ENCODE data around the gene BCAR1. TPM values are rescaled to one million over a fixed set of nuclear protein-coding genes. Genes with fewer than 3 reads are reported as not detected.

BCAR1 gene
- total and polyA plus RNA-seq, 3 donors from 2014 or later: 83.8 to 201 (median 139) TPM

GRCh38 chr16:75228143-75228976, 23.1 kb downstream of the BCAR1 start:
- no peaks in the 10 kb centered on the region for H3K36me3 ChIP-seq (ENCODE audit: low read depth, missing control alignments)
- no peak overlapping the region for H3K4me3 ChIP-seq
- no peak overlapping the region for H3K27ac ChIP-seq
- no peaks in the 10 kb centered on the region for H3K27me3 ChIP-seq
- DNase-seq: no peak
- intact Hi-C loops (cut with DNase I; ENCODE audit: low total_unique reads): no loop called here
- no peaks in the 10 kb centered on the region for H3K9me3 ChIP-seq
- peaks cover 1% of the 10 kb centered on the region for H3K4me1 ChIP-seq
- no peak for TF ChIP-seq POLR2A (IDR thresholded peaks at IDR 0.05)
- no peak for TF ChIP-seq CTCF (IDR thresholded peaks at IDR 0.05)
- 86 to 90% methylated on average over 17 of the region's 17 CpGs for WGBS, 2 donors

- Histone ChIP-seq H3K4me1 (peaks cover under 1% of the 10 kb centered on the region), H3K27me3 (no peaks in the 10 kb centered on the region), H3K36me3 (ENCODE audit: low read depth, missing control alignments) (no peaks in the 10 kb centered on the region), H3K27ac (no peak overlapping the region), H3K9me3 (no peaks in the 10 kb centered on the region), H3K4me3 (no peak overlapping the region)
- TF ChIP-seq CTCF (IDR thresholded peaks at IDR 0.05) (no peak), POLR2A (IDR thresholded peaks at IDR 0.05) (no peak)
- 88 to 90% methylated on average over 18 of the region's 18 CpGs for WGBS, 2 donors
- DNase-seq: no peak
- intact Hi-C loops (cut with DNase I; ENCODE audit: low total_unique reads): no loop called here
Observed at GRCh38 chr16:75227361-75228142, 23.9 kb downstream of the BCAR1 start.

GRCh38 chr16:75226550-75227360, 24.7 kb downstream of the BCAR1 start:
- no peak for TF ChIP-seq CTCF (IDR thresholded peaks at IDR 0.05)
- no peak for TF ChIP-seq POLR2A (IDR thresholded peaks at IDR 0.05)
- Histone ChIP-seq H3K4me1 (peaks cover 3% of the 10 kb centered on the region), H3K36me3 (ENCODE audit: low read depth, missing control alignments) (no peaks in the 10 kb centered on the region), H3K27me3 (no peaks in the 10 kb centered on the region), H3K27ac (no peak overlapping the region), H3K9me3 (no peaks in the 10 kb centered on the region), H3K4me3 (no peak overlapping the region)
- DNase-seq: no peak
- intact Hi-C loops (cut with DNase I; ENCODE audit: low total_unique reads): no loop called here
- WGBS, 2 donors: 59 to 77% methylated on average over 4 to 22 of the region's 22 CpGs

GRCh38 chr16:75225678-75226515, 25.5 kb downstream of the BCAR1 start:
- DNase-seq: no peak
- Histone ChIP-seq H3K36me3 (ENCODE audit: low read depth, missing control alignments) (no peaks in the 10 kb centered on the region), H3K4me3 (no peak overlapping the region), H3K27ac (no peak overlapping the region), H3K9me3 (no peaks in the 10 kb centered on the region), H3K4me1 (peaks cover 3% of the 10 kb centered on the region), H3K27me3 (no peaks in the 10 kb centered on the region)
- TF ChIP-seq POLR2A (IDR thresholded peaks at IDR 0.05) (no peak), CTCF (IDR thresholded peaks at IDR 0.05) (no peak)
- intact Hi-C loops (cut with DNase I; ENCODE audit: low total_unique reads): loop anchor here (2.0 kb wide), 1 partner anchor 19 kb away; the partner anchor contains the start of gene CTRB2
- WGBS, 2 donors: 73 to 75% methylated on average over 24 to 26 of the region's 26 CpGs
